Middle frontal gyrus (tissue), 1 donor: ENCODE measurements around the gene SYNDIG1L.
A peak's percentile ranks its signal among the peaks of the same experiment; 100 is the strongest.

Source experiments
- DNase-seq: peaks from one replicate; pipeline ENCODE4 v3.0.0-alpha.2; 2015; ENCODE audit warnings: low spot score; ENCODE audit errors: extremely low spot score

The SYNDIG1L gene

GRCh38 chr14:74362361-74362915, 63.6 kb downstream of the SYNDIG1L start:
- DNase-seq: peak; percentile 44

DNA sequence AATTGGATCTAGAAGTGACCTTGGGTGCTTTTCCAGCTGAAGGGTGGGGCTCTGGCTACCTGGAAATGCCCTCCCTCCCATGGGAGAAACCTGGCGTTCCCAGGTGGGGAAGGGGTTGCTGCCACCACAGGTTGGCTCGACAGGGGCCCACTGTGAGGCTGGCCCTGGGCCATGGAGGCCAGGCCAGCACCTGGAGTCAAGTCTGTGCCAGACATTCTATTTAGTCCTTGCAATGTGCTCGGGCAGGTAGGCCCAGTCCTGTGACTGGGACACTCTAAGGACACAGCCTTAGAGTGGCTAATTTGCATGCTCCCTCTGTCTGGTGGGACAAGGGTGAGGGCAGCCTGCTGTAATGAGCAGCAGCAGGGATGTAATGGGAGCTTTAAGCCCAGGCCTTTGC, 65.8 kb downstream of the SYNDIG1L start:
- DNase-seq: no peak

GRCh38 chr14:74358176-74358829, 67.7 kb downstream of the SYNDIG1L start:
- no peak for DNase-seq

DNA sequence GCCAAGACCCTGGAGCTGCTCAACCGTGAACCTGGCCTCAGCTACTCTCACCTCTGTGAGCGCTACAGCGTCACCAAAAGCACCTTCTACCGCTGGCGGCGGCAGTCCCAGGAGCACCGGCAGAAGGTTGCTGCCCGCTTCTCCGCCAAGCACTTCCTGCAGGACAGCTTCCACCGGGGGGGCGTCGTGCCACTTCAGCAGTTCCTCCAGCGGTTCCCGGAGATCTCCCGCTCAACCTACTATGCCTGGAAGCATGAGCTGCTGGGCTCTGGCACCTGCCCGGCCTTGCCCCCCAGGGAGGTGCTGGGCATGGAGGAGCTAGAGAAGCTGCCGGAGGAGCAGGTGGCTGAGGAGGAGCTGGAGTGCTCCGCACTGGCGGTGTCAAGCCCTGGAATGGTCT, 68.4 kb downstream of the SYNDIG1L start:
- DNase-seq: no peak

DNA sequence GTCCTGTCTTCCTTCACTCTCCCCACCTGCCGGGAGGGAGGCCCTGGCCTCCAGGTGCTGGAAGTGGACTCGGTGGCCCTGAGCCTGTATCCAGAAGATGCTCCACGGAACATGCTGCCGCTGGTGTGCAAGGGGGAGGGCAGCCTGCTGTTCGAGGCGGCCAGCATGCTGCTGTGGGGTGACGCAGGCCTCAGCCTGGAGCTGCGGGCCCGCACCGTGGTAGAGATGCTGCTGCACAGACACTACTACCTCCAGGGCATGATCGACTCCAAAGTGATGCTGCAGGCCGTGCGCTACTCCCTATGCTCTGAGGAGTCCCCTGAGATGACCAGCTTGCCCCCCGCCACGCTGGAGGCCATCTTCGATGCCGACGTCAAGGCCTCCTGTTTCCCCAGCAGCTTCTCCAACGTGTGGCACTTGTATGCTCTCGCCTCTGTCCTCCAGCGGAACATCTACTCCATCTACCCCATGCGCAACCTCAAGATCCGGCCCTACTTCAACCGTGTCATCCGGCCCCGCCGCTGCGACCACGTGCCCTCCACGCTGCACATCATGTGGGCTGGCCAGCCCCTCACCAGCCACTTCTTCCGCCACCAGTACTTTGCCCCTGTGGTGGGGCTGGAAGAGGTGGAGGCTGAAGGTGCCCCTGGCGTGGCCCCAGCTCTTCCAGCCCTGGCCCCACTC, 69.0 kb downstream of the SYNDIG1L start:
- DNase-seq: no peak
